Activated CD8-positive, alpha-beta memory T cell treated with anti-CD3 and anti-CD28 coated beads, Interleukin-2, amount 10 ng/mL, durations not matched to agents 7 days and 5 days (primary cell): ENCODE data around the gene TMEM132D. TPM values are rescaled to one million over a fixed set of nuclear protein-coding genes. Genes with fewer than 3 reads are reported as not detected.

ENCODE experiments used
- ATAC-seq: fragments of 150-1000 bp; cut with Tn5 transposase; one replicate; pipeline ENCODE4 v1.10.0; 2021; ENCODE audit warnings: moderate library complexity
- CTCF ChIA-PET: fragments of 350-600 bp; sonication (Branson Sonifier 250); formaldehyde crosslinking; loops from one replicate; lab custom pipeline; 2021; ENCODE audit warnings: antibody characterized with exemption; lab: Charles Lee
- DNase-seq: peaks from one replicate; pipeline ENCODE4 v3.0.0-alpha.2; 2020
- H3K27ac Mint-ChIP-seq: one replicate; pipeline ENCODE4 v1.8.0; 2021; ENCODE audit warnings: mild to moderate bottlenecking, mixed read lengths
- H3K27me3 Mint-ChIP-seq: one replicate; pipeline ENCODE4 v1.8.0; 2021; ENCODE audit warnings: mixed read lengths
- H3K36me3 Mint-ChIP-seq: one replicate; pipeline ENCODE4 v1.8.0; 2021; ENCODE audit warnings: mild to moderate bottlenecking, mixed read lengths
- H3K4me1 Mint-ChIP-seq: one replicate; pipeline ENCODE4 v1.8.0; 2021; ENCODE audit warnings: mixed read lengths
- H3K4me3 Mint-ChIP-seq: one replicate; pipeline ENCODE4 v1.8.0; 2021; ENCODE audit warnings: mild to moderate bottlenecking, moderate library complexity, mixed read lengths
- H3K9me3 Mint-ChIP-seq: one replicate; pipeline ENCODE4 v1.8.0; 2022; ENCODE audit warnings: low read depth, mixed read lengths
- total RNA-seq, 2 experiments: library from RNA; stranded (reverse); gene quantifications; one replicate each; pipeline ENCODE4 v1.2.3, GENCODE V29; 2021

The TMEM132D gene
- total RNA-seq, 2 experiments from 2014 or later: not detected

- Mint-ChIP-seq H3K4me1 (no peaks in the 10 kb centered on the region), H3K27ac (no peak overlapping the region), H3K36me3 (no peaks in the 10 kb centered on the region), H3K4me3 (no peak overlapping the region), H3K9me3 (peaks cover 8% of the 10 kb centered on the region), H3K27me3 (no peaks in the 10 kb centered on the region)
- DNase-seq: no peak
- CTCF ChIA-PET: no interaction called here
- ATAC-seq: no peak
Observed at GRCh38 chr12:129717438-129717837, 186.4 kb downstream of the TMEM132D start.

- DNase-seq: no peak
- Mint-ChIP-seq H3K27ac (no peak overlapping the region), H3K27me3 (no peaks in the 10 kb centered on the region), H3K4me1 (no peaks in the 10 kb centered on the region), H3K36me3 (no peaks in the 10 kb centered on the region), H3K9me3 (peaks cover 8% of the 10 kb centered on the region), H3K4me3 (no peak overlapping the region)
- CTCF ChIA-PET: no interaction called here
- ATAC-seq: no peak
Observed at GRCh38 chr12:129716825-129717224, 187.0 kb downstream of the TMEM132D start.

- Mint-ChIP-seq H3K4me1 (no peaks in the 10 kb centered on the region), H3K9me3 (peaks cover 22% of the 10 kb centered on the region), H3K4me3 (no peak overlapping the region), H3K27ac (no peak overlapping the region), H3K27me3 (no peaks in the 10 kb centered on the region), H3K36me3 (no peaks in the 10 kb centered on the region)
- no peak for ATAC-seq
- no peak for DNase-seq
- CTCF ChIA-PET: no interaction called here
Observed at GRCh38 chr12:129706716-129707115, 197.1 kb downstream of the TMEM132D start.

GRCh38 chr12:129704232-129704830, 199.5 kb downstream of the TMEM132D start:
- CTCF ChIA-PET: no interaction called here
- Mint-ChIP-seq H3K4me1 (no peaks in the 10 kb centered on the region), H3K9me3 (peaks cover 23% of the 10 kb centered on the region), H3K27ac (no peak overlapping the region), H3K36me3 (no peaks in the 10 kb centered on the region), H3K4me3 (no peak overlapping the region), H3K27me3 (no peaks in the 10 kb centered on the region)
- ATAC-seq (no peak), DNase-seq (no peak)

- Mint-ChIP-seq H3K27ac (no peak overlapping the region), H3K9me3 (peaks cover 23% of the 10 kb centered on the region), H3K4me1 (no peaks in the 10 kb centered on the region), H3K36me3 (no peaks in the 10 kb centered on the region), H3K4me3 (no peak overlapping the region), H3K27me3 (no peaks in the 10 kb centered on the region)
- ATAC-seq (no peak), DNase-seq (no peak)
- CTCF ChIA-PET: no interaction called here
Observed at GRCh38 chr12:129701631-129702101, 202.2 kb downstream of the TMEM132D start.

GRCh38 chr12:129700036-129700435, 203.8 kb downstream of the TMEM132D start:
- CTCF ChIA-PET: no interaction called here
- Mint-ChIP-seq H3K4me1 (no peaks in the 10 kb centered on the region), H3K9me3 (peaks cover 25% of the 10 kb centered on the region), H3K27ac (no peak overlapping the region), H3K4me3 (no peak overlapping the region), H3K27me3 (no peaks in the 10 kb centered on the region), H3K36me3 (no peaks in the 10 kb centered on the region)
- ATAC-seq: no peak
- DNase-seq: no peak

GRCh38 chr12:129696926-129697325, 206.9 kb downstream of the TMEM132D start:
- Mint-ChIP-seq H3K4me3 (no peak overlapping the region), H3K27me3 (no peaks in the 10 kb centered on the region), H3K9me3 (peaks cover 21% of the 10 kb centered on the region), H3K27ac (no peak overlapping the region), H3K36me3 (no peaks in the 10 kb centered on the region), H3K4me1 (no peaks in the 10 kb centered on the region)
- DNase-seq (no peak), ATAC-seq (no peak)
- CTCF ChIA-PET: interaction anchor here (1.7 kb wide), 1 partner anchor 73 kb away, joined by 3 read pairs; no protein-coding TSS in a partner anchor

- Mint-ChIP-seq H3K36me3 (no peaks in the 10 kb centered on the region), H3K27me3 (no peaks in the 10 kb centered on the region), H3K4me1 (no peaks in the 10 kb centered on the region), H3K4me3 (no peak overlapping the region), H3K27ac (no peak overlapping the region), H3K9me3 (peaks cover 21% of the 10 kb centered on the region)
- CTCF ChIA-PET: interaction anchor here (1.7 kb wide), 1 partner anchor 73 kb away, joined by 3 read pairs; no protein-coding TSS in a partner anchor
- ATAC-seq (no peak), DNase-seq (no peak)
Observed at GRCh38 chr12:129696405-129696804, 207.4 kb downstream of the TMEM132D start.

- Mint-ChIP-seq H3K9me3 (peaks cover 17% of the 10 kb centered on the region), H3K4me3 (no peak overlapping the region), H3K4me1 (no peaks in the 10 kb centered on the region), H3K27me3 (no peaks in the 10 kb centered on the region), H3K36me3 (no peaks in the 10 kb centered on the region), H3K27ac (no peak overlapping the region)
- DNase-seq (no peak), ATAC-seq (no peak)
- CTCF ChIA-PET: no interaction called here
Observed at GRCh38 chr12:129693731-129694130, 210.1 kb downstream of the TMEM132D start.

GRCh38 chr12:129687731-129688130, 216.1 kb downstream of the TMEM132D start:
- Mint-ChIP-seq H3K27me3 (no peaks in the 10 kb centered on the region), H3K4me3 (no peak overlapping the region), H3K9me3 (peaks cover 10% of the 10 kb centered on the region), H3K27ac (no peak overlapping the region), H3K36me3 (no peaks in the 10 kb centered on the region), H3K4me1 (no peaks in the 10 kb centered on the region)
- DNase-seq (no peak), ATAC-seq (no peak)
- CTCF ChIA-PET: no interaction called here

- Mint-ChIP-seq H3K27ac (no peak overlapping the region), H3K4me3 (no peak overlapping the region), H3K4me1 (no peaks in the 10 kb centered on the region), H3K27me3 (no peaks in the 10 kb centered on the region), H3K36me3 (no peaks in the 10 kb centered on the region), H3K9me3 (peaks cover 9% of the 10 kb centered on the region)
- CTCF ChIA-PET: no interaction called here
- DNase-seq (no peak), ATAC-seq (no peak)
Observed at GRCh38 chr12:129681830-129682229, 222.0 kb downstream of the TMEM132D start.

GRCh38 chr12:129681151-129681550, 222.7 kb downstream of the TMEM132D start:
- no peak overlapping the region for H3K27ac Mint-ChIP-seq
- CTCF ChIA-PET: no interaction called here
- ATAC-seq: no peak
- H3K9me3 Mint-ChIP-seq: peaks cover 9% of the 10 kb centered on the region
- no peaks in the 10 kb centered on the region for H3K27me3 Mint-ChIP-seq
- H3K4me3 Mint-ChIP-seq: no peak overlapping the region
- H3K36me3 Mint-ChIP-seq: no peaks in the 10 kb centered on the region
- no peaks in the 10 kb centered on the region for H3K4me1 Mint-ChIP-seq
- DNase-seq: no peak

- peaks cover 3% of the 10 kb centered on the region for H3K9me3 Mint-ChIP-seq
- ATAC-seq (no peak), DNase-seq (no peak)
- no peaks in the 10 kb centered on the region for H3K36me3 Mint-ChIP-seq
- no peaks in the 10 kb centered on the region for H3K27me3 Mint-ChIP-seq
- CTCF ChIA-PET: no interaction called here
- no peak overlapping the region for H3K27ac Mint-ChIP-seq
- H3K4me1 Mint-ChIP-seq: no peaks in the 10 kb centered on the region
- H3K4me3 Mint-ChIP-seq: no peak overlapping the region
Observed at GRCh38 chr12:129676411-129676810, 227.4 kb downstream of the TMEM132D start.

- Mint-ChIP-seq H3K27ac (no peak overlapping the region), H3K4me3 (no peak overlapping the region), H3K36me3 (no peaks in the 10 kb centered on the region), H3K9me3 (peaks cover 2% of the 10 kb centered on the region), H3K27me3 (no peaks in the 10 kb centered on the region), H3K4me1 (no peaks in the 10 kb centered on the region)
- DNase-seq (no peak), ATAC-seq (no peak)
- CTCF ChIA-PET: no interaction called here
Observed at GRCh38 chr12:129675947-129676346, 227.9 kb downstream of the TMEM132D start.
